RWPE2 (cell line): ENCODE measurements around the gene LMNA.
A peak's percentile ranks its signal among the peaks of the same experiment; 100 is the strongest.

Experiments used
- ATAC-seq: fragments of 200-7000 bp; cut with Tn5 transposase; 3 replicates; pipeline ENCODE4 v1.9.1; 2021; ENCODE audit warnings: low read depth
- DNase-seq: peaks from one replicate; pipeline ENCODE4 v3.0.0-alpha.2; 2020; ENCODE audit warnings: low spot score
- H3K27ac ChIP-seq: fragments of 450-650 bp; 2 replicates; pipeline ENCODE4 v1.5.1; 2017; ENCODE audit warnings: mild to moderate bottlenecking; ENCODE audit not compliant: poor library complexity, severe bottlenecking
- H3K27me3 ChIP-seq: fragments of 250-450 bp; sonication (Bioruptor Pico); 2 replicates; pipeline ENCODE4 v1.5.1; 2021; ENCODE audit warnings: mild to moderate bottlenecking, moderate library complexity; ENCODE audit not compliant: insufficient read depth, poor library complexity, severe bottlenecking
- H3K36me3 ChIP-seq: fragments of 250-450 bp; sonication (Bioruptor Pico); 2 replicates; pipeline ENCODE4 v1.5.1; 2020; ENCODE audit warnings: low read depth, mild to moderate bottlenecking, moderate library complexity
- H3K4me1 ChIP-seq: fragments of 250-450 bp; sonication (Bioruptor Pico); 2 replicates; pipeline ENCODE4 v1.5.1; 2021; ENCODE audit warnings: mild to moderate bottlenecking, moderate library complexity; ENCODE audit not compliant: insufficient read depth, poor library complexity, severe bottlenecking
- H3K4me3 ChIP-seq: fragments of 250-450 bp; sonication (Bioruptor Pico); 2 replicates; pipeline ENCODE4 v1.5.1; 2021; ENCODE audit warnings: mild to moderate bottlenecking, moderate library complexity; ENCODE audit not compliant: severe bottlenecking
- H3K9me3 ChIP-seq: fragments of 250-450 bp; sonication (Bioruptor Pico); 2 replicates; pipeline ENCODE4 v1.5.1; 2021; ENCODE audit warnings: mild to moderate bottlenecking, moderate library complexity; ENCODE audit not compliant: severe bottlenecking
- CTCF ChIP-seq: fragments of 450-650 bp; IDR thresholded peaks from one replicate; pipeline ENCODE4 v1.5.1; 2017; ENCODE audit warnings: mild to moderate bottlenecking, moderate library complexity; ENCODE audit not compliant: poor library complexity, severe bottlenecking

LMNA gene

DNA sequence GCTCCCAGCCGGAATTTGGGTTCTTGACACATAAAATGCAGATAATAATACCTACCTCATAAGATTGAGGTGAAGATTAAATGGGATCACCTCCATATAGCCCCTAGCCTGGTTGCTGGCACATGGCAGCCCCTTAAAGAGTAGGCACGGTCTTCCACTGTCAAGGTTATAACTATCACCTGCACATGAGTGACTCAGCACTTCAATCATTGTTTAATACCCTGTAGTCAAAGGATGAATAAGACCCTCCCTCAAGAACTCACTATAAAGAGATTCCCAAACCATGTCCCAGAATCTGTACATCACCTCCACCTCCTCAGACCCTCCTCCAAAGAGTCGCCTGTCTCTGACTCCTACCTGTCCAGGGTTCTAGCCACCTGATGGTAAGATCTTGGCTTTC, 6.5 kb upstream of the LMNA start:
- no peak overlapping the region for H3K4me3 ChIP-seq
- DNase-seq (no peak), ATAC-seq (no peak)
- no peaks in the 10 kb centered on the region for H3K36me3 ChIP-seq
- H3K4me1 ChIP-seq: peaks cover 39% of the 10 kb centered on the region
- H3K27me3 ChIP-seq: no peaks in the 10 kb centered on the region
- no peak for TF ChIP-seq CTCF
- no peaks in the 10 kb centered on the region for H3K9me3 ChIP-seq
- H3K27ac ChIP-seq: peak overlapping the region; percentile 80

GRCh38 chr1:156108664-156109241, 5.8 kb upstream of the LMNA start:
- Histone ChIP-seq H3K4me1 (peaks cover 38% of the 10 kb centered on the region), H3K36me3 (no peaks in the 10 kb centered on the region), H3K9me3 (no peaks in the 10 kb centered on the region), H3K27me3 (no peaks in the 10 kb centered on the region), H3K4me3 (no peak overlapping the region), H3K27ac (no peak overlapping the region)
- DNase-seq (no peak), ATAC-seq (no peak)
- no peak for TF ChIP-seq CTCF

GRCh38 chr1:156110252-156110651, 4.3 kb upstream of the LMNA start:
- no peak for TF ChIP-seq CTCF
- no peak overlapping the region for H3K4me3 ChIP-seq
- H3K4me1 ChIP-seq: peaks cover 26% of the 10 kb centered on the region
- H3K9me3 ChIP-seq: no peaks in the 10 kb centered on the region
- DNase-seq (no peak), ATAC-seq (no peak)
- no peak overlapping the region for H3K27ac ChIP-seq
- H3K27me3 ChIP-seq: no peaks in the 10 kb centered on the region
- no peaks in the 10 kb centered on the region for H3K36me3 ChIP-seq

DNA sequence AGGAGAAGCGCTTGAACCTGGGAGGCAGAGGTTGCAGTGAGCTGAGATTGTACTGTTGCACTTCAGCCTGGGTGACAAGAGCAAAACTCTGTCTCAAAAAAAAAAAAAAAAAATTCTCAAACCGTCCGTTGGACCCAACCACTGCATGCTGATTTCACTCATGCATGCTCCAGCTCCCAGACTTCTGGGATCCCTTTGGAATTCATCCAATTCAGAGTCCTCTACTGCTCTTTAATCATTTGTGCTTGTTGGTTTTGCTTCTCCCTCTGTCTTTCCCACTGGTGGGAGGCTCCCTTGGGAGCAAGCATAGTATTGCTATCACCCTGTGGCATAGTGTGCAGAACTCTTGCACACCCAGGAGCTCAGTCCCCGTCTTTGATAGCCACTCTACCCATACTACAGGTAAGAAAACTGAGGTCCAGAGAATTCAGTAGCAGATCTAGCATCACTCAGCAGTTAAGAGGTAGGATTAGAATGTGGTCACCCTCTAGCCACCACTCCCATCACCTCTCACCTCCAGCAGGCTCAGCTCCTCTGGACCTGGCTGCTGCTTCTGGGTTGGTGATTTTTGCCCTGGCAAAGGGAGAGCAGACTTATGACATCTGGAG, 3.1 kb upstream of the LMNA start:
- Histone ChIP-seq H3K4me3 (no peak overlapping the region), H3K36me3 (peaks cover 9% of the 10 kb centered on the region), H3K4me1 (peaks cover 16% of the 10 kb centered on the region), H3K9me3 (no peaks in the 10 kb centered on the region), H3K27me3 (no peaks in the 10 kb centered on the region), H3K27ac (no peak overlapping the region)
- no peak for TF ChIP-seq CTCF
- no peak for DNase-seq
- no peak for ATAC-seq
